Parathyroid adenoma (tissue), 2 donors: ENCODE results near the gene MAP7.

Source experiments
- H2AFZ ChIP-seq: fragments of 300-600 bp; sonication (generic); one replicate; pipeline ENCODE4 v1.7.0; 2017; ENCODE audit warnings: antibody characterized with exemption, mild to moderate bottlenecking
- H3K27ac ChIP-seq: fragments of 300-600 bp; sonication (generic); one replicate; pipeline ENCODE4 v1.7.0; 2017
- H3K27me3 ChIP-seq: fragments of 300-600 bp; sonication (generic); one replicate; pipeline ENCODE4 v1.7.0; 2017; ENCODE audit warnings: low read length; ENCODE audit not compliant: control insufficient read depth, insufficient read depth
- H3K36me3 ChIP-seq: fragments of 300-600 bp; sonication (generic); one replicate; pipeline ENCODE4 v1.7.0; 2017; ENCODE audit warnings: low read length; ENCODE audit not compliant: control insufficient read depth, insufficient read depth
- H3K4me1 ChIP-seq: fragments of 300-600 bp; sonication (generic); one replicate; pipeline ENCODE4 v1.7.0; 2017; ENCODE audit warnings: control low read depth
- H3K4me2 ChIP-seq: fragments of 300-600 bp; sonication (generic); one replicate; pipeline ENCODE4 v1.7.0; 2017; ENCODE audit warnings: low read length
- H3K4me3 ChIP-seq: fragments of 300-600 bp; sonication (generic); one replicate; pipeline ENCODE4 v1.7.0; 2017; ENCODE audit warnings: low read depth, low read length
- H3K79me2 ChIP-seq: fragments of 300-600 bp; sonication (generic); one replicate; pipeline ENCODE4 v1.7.0; 2017; ENCODE audit warnings: control low read depth
- H3K9ac ChIP-seq: fragments of 300-600 bp; sonication (generic); one replicate; pipeline ENCODE4 v1.7.0; 2017; ENCODE audit warnings: mild to moderate bottlenecking
- H3K9me3 ChIP-seq: fragments of 300-600 bp; sonication (generic); one replicate; pipeline ENCODE4 v1.7.0; 2017; ENCODE audit warnings: low read length; ENCODE audit not compliant: control insufficient read depth
- CTCF ChIP-seq: fragments of 300-600 bp; sonication (generic); IDR thresholded peaks from one replicate; pipeline ENCODE4 v1.7.0; 2017; ENCODE audit warnings: antibody characterized with exemption, mild to moderate bottlenecking
- donor health status: primary hyperparathyroidism.

MAP7 gene

GRCh38 chr6:136549300-136550044 is 750 bp downstream of the MAP7 start:
- TF ChIP-seq CTCF, result no peak
- no peak overlapping the region for H3K27ac ChIP-seq
- H3K79me2 ChIP-seq, result peaks cover 43% of the 10 kb centered on the region

GRCh38 chr6:136548582-136549299 is 1.5 kb downstream of the MAP7 start:
- TF ChIP-seq CTCF, result no peak
- Histone ChIP-seq H3K4me2 (peak overlapping the region; percentile 84), H3K9me3 (no peaks in the 10 kb centered on the region), H3K9ac (no peak overlapping the region), H3K4me3 (peak overlapping the region; percentile 78), H3K4me1 (peaks cover 10% of the 10 kb centered on the region), H3K27me3 (no peaks in the 10 kb centered on the region), H3K27ac (no peak overlapping the region), H3K79me2 (peaks cover 46% of the 10 kb centered on the region), H3K36me3 (no peaks in the 10 kb centered on the region), H2AFZ (no peak overlapping the region)

More at GRCh38 chr6:136549300-136550044, 750 bp downstream of the MAP7 start:
- H3K4me3 ChIP-seq, result peak overlapping the region; percentile 78
- H3K4me1 ChIP-seq, result peaks cover 7% of the 10 kb centered on the region
- H3K4me2 ChIP-seq, result peak overlapping the region; percentile 84
- no peaks in the 10 kb centered on the region for H3K9me3 ChIP-seq
- H3K27me3 ChIP-seq, result no peaks in the 10 kb centered on the region
- H3K9ac ChIP-seq, result peak overlapping the region; percentile 40
- peak overlapping the region; percentile 98 for H2AFZ ChIP-seq
- no peaks in the 10 kb centered on the region for H3K36me3 ChIP-seq

GRCh38 chr6:136547871-136548270 is 2.4 kb downstream of the MAP7 start:
- Histone ChIP-seq H3K36me3 (no peaks in the 10 kb centered on the region), H2AFZ (no peak overlapping the region), H3K4me3 (no peak overlapping the region), H3K27me3 (no peaks in the 10 kb centered on the region), H3K4me2 (no peak overlapping the region), H3K9me3 (no peaks in the 10 kb centered on the region), H3K9ac (no peak overlapping the region), H3K79me2 (peaks cover 50% of the 10 kb centered on the region), H3K27ac (no peak overlapping the region), H3K4me1 (peaks cover 10% of the 10 kb centered on the region)
- no peak for TF ChIP-seq CTCF

GRCh38 chr6:136547336-136547735 is 2.9 kb downstream of the MAP7 start:
- no peaks in the 10 kb centered on the region for H3K27me3 ChIP-seq
- H3K4me3 ChIP-seq, result no peak overlapping the region
- peaks cover 51% of the 10 kb centered on the region for H3K79me2 ChIP-seq
- H3K27ac ChIP-seq, result no peak overlapping the region
- H3K4me1 ChIP-seq, result peaks cover 10% of the 10 kb centered on the region
- H3K9me3 ChIP-seq, result no peaks in the 10 kb centered on the region
- H3K36me3 ChIP-seq, result no peaks in the 10 kb centered on the region
- H3K4me2 ChIP-seq, result no peak overlapping the region
- TF ChIP-seq CTCF, result peak; percentile 59
- no peak overlapping the region for H2AFZ ChIP-seq
- no peak overlapping the region for H3K9ac ChIP-seq
